Mesendoderm (in vitro differentiated cells): Measurements from ENCODE around the gene RASA2.

Experiments
- DNase-seq: peaks from one replicate; pipeline ENCODE4 v3.0.0; 2013
- H2AK5ac ChIP-seq: 2 replicates; pipeline ENCODE4 v1.6.1; 2013; ENCODE audit warnings: low read length, inconsistent platforms
- H2BK120ac ChIP-seq: 2 replicates; pipeline ENCODE4 v1.6.1; 2013; ENCODE audit warnings: low read depth, mild to moderate bottlenecking, low read length, moderate library complexity, mixed read lengths
- H2BK15ac ChIP-seq: replicated peaks from 2 replicates; pipeline ENCODE4 v1.6.1; 2013; ENCODE audit warnings: low read depth, mild to moderate bottlenecking, moderate library complexity
- H2BK5ac ChIP-seq: 2 replicates; pipeline ENCODE4 v1.6.1; 2013; ENCODE audit warnings: low read length, inconsistent platforms
- H3K18ac ChIP-seq: 2 replicates; pipeline ENCODE4 v1.6.1; 2013; ENCODE audit warnings: mild to moderate bottlenecking, low read length, mixed read lengths
- H3K23ac ChIP-seq: one replicate; pipeline ENCODE4 v1.6.1; 2013; ENCODE audit warnings: low read length
- H3K27ac ChIP-seq: 2 replicates; pipeline ENCODE4 v1.5.1; 2013; ENCODE audit warnings: low read depth, mild to moderate bottlenecking, inconsistent platforms, low read length, moderate library complexity
- H3K27me3 ChIP-seq: 2 replicates; pipeline ENCODE4 v1.6.1; 2013; ENCODE audit warnings: low read length, control low read depth, mild to moderate bottlenecking, inconsistent platforms; ENCODE audit not compliant: insufficient read depth, poor library complexity
- H3K36me3 ChIP-seq: 2 replicates; pipeline ENCODE4 v1.6.1; 2013; ENCODE audit warnings: low read length, inconsistent platforms; ENCODE audit not compliant: control insufficient read depth, insufficient read depth
- H3K4ac ChIP-seq: one replicate; pipeline ENCODE4 v1.6.1; 2013; ENCODE audit warnings: low read depth, mild to moderate bottlenecking, low read length, moderate library complexity
- H3K4me1 ChIP-seq: 2 replicates; pipeline ENCODE4 v1.6.1; 2013; ENCODE audit warnings: low read depth, low read length, inconsistent platforms; ENCODE audit not compliant: control insufficient read depth
- H3K4me2 ChIP-seq: 2 replicates; pipeline ENCODE4 v1.6.1; 2013; ENCODE audit warnings: low read length
- H3K4me3 ChIP-seq: 2 replicates; pipeline ENCODE4 v1.5.1; 2013; ENCODE audit warnings: mild to moderate bottlenecking, low read length
- H3K56ac ChIP-seq: one replicate; pipeline ENCODE4 v1.6.1; 2013; ENCODE audit warnings: low read length
- H3K79me1 ChIP-seq: 2 replicates; pipeline ENCODE4 v1.6.1; 2013; ENCODE audit warnings: low read length, inconsistent platforms
- H3K79me2 ChIP-seq: 2 replicates; pipeline ENCODE4 v1.6.1; 2013; ENCODE audit warnings: mild to moderate bottlenecking, low read length; ENCODE audit not compliant: control insufficient read depth, insufficient read depth
- H3K9ac ChIP-seq: 2 replicates; pipeline ENCODE4 v1.6.1; 2013; ENCODE audit warnings: low read length, inconsistent platforms
- H4K5ac ChIP-seq: one replicate; pipeline ENCODE4 v1.6.1; 2013; ENCODE audit warnings: low read length
- H4K8ac ChIP-seq: one replicate; pipeline ENCODE4 v1.6.1; 2013; ENCODE audit warnings: low read depth, mild to moderate bottlenecking, control low read depth, low read length, moderate library complexity
- WGBS: extraction: QIAGEN DNeasy Blood & Tissue Kit; methylation state at CpG from one replicate; pipeline ENCODE4 v1.1.7; 2013; ENCODE audit warnings: low lambda C conversion rate, missing lambda C conversion rate; ENCODE audit not compliant: insufficient coverage; ENCODE audit errors: extremely low coverage; 5-methylcytosine and 5-hydroxymethylcytosine counted together

RASA2 gene

DNA sequence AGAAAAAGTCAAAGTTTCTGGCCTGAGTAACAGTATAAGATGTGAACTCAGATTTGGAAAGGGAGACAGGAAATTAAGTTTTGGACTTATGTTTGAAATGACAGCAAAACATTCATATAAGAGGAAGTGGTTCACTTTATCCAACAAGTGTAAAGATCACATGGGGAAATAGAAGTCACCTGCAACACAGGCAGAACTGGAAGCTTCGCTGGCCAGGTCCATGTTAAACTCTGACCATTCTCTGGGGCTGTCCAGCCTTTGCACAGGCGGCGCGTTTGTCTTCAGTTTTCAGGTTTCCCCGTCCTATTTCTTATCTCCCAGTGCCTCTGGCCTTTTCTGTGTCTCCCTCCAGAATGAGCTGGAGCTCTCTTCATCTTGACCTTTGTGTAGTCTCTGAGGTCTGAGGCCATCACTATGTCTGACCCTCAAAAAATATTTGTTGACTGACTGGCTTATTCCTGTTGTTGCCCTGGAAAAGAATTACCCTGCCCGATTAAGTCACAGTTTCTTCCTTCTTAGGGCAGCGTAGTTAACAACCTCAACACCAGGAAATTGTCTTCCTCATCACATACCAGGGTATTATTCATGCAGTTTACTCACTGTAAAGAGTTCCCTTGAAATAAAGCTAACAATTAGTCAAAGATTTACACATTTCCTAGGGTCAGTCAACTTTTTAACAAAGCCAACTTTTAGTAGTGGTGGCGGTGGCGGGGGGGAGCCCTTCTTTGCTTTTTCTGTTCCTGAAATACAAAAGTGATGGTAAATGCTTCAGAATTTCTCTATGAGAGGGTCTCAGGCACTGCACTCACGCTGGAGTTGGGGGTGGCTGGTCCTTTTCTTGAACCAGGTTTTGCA lies 959 bp upstream of the RASA2 start:
- no peak overlapping the region for H3K23ac ChIP-seq
- no peak overlapping the region for H2BK15ac ChIP-seq
- peaks cover 16% of the 10 kb centered on the region for H3K79me2 ChIP-seq
- no peak overlapping the region for H3K4me3 ChIP-seq
- peak overlapping the region; percentile 78 for H3K18ac ChIP-seq
- H3K56ac ChIP-seq: peak overlapping the region; percentile 65
- H3K27me3 ChIP-seq: no peaks in the 10 kb centered on the region
- H2BK5ac ChIP-seq: no peak overlapping the region
- no peak overlapping the region for H3K4ac ChIP-seq
- no peaks in the 10 kb centered on the region for H3K36me3 ChIP-seq
- H4K5ac ChIP-seq: no peak overlapping the region
- H2BK120ac ChIP-seq: peak overlapping the region; percentile 83
- no peak overlapping the region for H2AK5ac ChIP-seq
- peak overlapping the region; percentile 58 for H3K4me2 ChIP-seq
- H3K27ac ChIP-seq: peak overlapping the region; percentile 29
- H4K8ac ChIP-seq: no peak overlapping the region
- DNase-seq: peak; percentile 42
- H3K79me1 ChIP-seq: peaks cover 3% of the 10 kb centered on the region
- no CpG with 5 or more reads among the region's 10 CpGs for WGBS
- peak overlapping the region; percentile 27 for H3K9ac ChIP-seq
- peaks cover 8% of the 10 kb centered on the region for H3K4me1 ChIP-seq

- Histone ChIP-seq H3K27me3 (no peaks in the 10 kb centered on the region), H3K4ac (no peak overlapping the region), H2BK5ac (no peak overlapping the region), H3K23ac (no peak overlapping the region), H3K79me1 (peaks cover 3% of the 10 kb centered on the region), H3K4me3 (peak overlapping the region; percentile 60), H3K36me3 (no peaks in the 10 kb centered on the region), H3K79me2 (peaks cover 16% of the 10 kb centered on the region), H3K18ac (peak overlapping the region; percentile 78), H4K8ac (no peak overlapping the region), H2AK5ac (no peak overlapping the region), H3K4me1 (peaks cover 8% of the 10 kb centered on the region), H3K56ac (peak overlapping the region; percentile 80), H4K5ac (no peak overlapping the region), H3K4me2 (peak overlapping the region; percentile 58), H3K9ac (peak overlapping the region; percentile 64), H2BK120ac (no peak overlapping the region), H2BK15ac (no peak overlapping the region), H3K27ac (peak overlapping the region; percentile 29)
- peak; percentile 87 for DNase-seq
- WGBS: no CpG with 5 or more reads among the region's 4 CpGs
Observed at GRCh38 chr3:141486496-141486745, 406 bp upstream of the RASA2 start.

DNA sequence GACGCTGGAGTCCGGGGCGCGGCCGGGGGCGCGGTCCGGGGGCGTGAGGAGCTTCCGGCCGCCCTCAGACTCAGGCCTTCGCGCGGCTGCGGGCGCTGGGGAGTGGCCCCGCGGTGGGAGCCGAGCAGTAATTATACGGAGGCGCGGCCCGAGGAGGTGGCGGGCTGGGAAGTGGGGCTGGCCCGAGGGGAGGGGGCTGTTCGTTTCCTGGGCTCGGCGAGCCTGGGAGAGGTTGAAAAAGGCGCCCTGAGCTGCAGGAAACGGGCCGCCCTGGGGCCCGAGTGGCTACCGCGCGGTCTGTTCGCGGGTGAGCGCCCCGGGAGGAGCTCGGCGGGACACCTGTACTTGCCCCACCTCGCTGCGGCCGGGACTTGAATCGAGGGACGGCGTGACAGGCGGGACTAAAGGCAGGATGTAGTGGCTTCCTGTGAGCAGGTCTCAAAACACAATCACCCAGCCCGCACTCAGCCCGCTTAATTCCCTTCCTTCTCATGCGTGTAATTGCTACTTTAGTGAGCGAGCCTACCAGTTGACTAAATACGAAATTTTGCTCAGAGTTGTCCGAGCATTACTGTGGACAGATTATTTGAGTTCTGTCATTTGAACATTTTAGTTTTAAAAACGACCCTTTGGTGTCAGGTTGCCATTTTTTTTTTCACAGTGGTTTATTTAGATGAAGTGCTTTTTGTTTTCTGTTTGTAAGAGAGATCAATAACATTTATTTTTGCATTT lies 860 bp downstream of the RASA2 start:
- H3K18ac ChIP-seq: peak overlapping the region; percentile 64
- peaks cover 16% of the 10 kb centered on the region for H3K79me2 ChIP-seq
- peak overlapping the region; percentile 96 for H3K56ac ChIP-seq
- H3K4me2 ChIP-seq: peak overlapping the region; percentile 53
- peak overlapping the region; percentile 94 for H3K9ac ChIP-seq
- no peak overlapping the region for H2BK120ac ChIP-seq
- no peak overlapping the region for H3K23ac ChIP-seq
- H2BK15ac ChIP-seq: no peak overlapping the region
- H3K4ac ChIP-seq: peak overlapping the region; percentile 85
- H3K4me3 ChIP-seq: peak overlapping the region; percentile 87
- H2AK5ac ChIP-seq: no peak overlapping the region
- no CpG with 5 or more reads among the region's 55 CpGs for WGBS
- no peaks in the 10 kb centered on the region for H3K27me3 ChIP-seq
- peak overlapping the region; percentile 94 for H3K27ac ChIP-seq
- H3K36me3 ChIP-seq: no peaks in the 10 kb centered on the region
- peaks cover 3% of the 10 kb centered on the region for H3K79me1 ChIP-seq
- H4K5ac ChIP-seq: no peak overlapping the region
- peaks cover 8% of the 10 kb centered on the region for H3K4me1 ChIP-seq
- peak; percentile 86 for DNase-seq
- H4K8ac ChIP-seq: no peak overlapping the region
- H2BK5ac ChIP-seq: peak overlapping the region; percentile 42

DNA sequence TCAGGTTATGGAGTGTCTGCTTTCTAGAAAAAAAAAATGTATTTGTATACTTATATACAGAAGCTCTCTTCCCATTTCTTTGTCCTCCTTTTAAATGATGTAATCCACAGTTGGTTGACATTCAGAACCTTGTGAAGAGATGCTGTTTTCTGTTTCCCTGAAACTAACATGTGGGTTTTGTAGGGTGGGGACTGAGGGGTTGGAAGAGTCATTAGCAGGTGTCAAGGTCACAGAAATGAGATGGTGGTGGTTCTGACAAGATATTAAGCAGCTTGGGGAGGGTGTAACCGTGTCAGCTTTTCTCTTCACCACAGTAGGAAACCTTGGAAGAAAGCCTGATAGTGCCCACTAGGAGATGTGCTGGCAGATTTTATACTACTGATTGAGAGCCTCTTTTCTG lies 2.4 kb downstream of the RASA2 start:
- no peaks in the 10 kb centered on the region for H3K27me3 ChIP-seq
- no peak overlapping the region for H2BK15ac ChIP-seq
- no peak overlapping the region for H3K4me2 ChIP-seq
- no peak overlapping the region for H2AK5ac ChIP-seq
- no peak overlapping the region for H3K27ac ChIP-seq
- peaks cover 8% of the 10 kb centered on the region for H3K4me1 ChIP-seq
- H3K36me3 ChIP-seq: no peaks in the 10 kb centered on the region
- no peak overlapping the region for H4K5ac ChIP-seq
- H3K18ac ChIP-seq: no peak overlapping the region
- peak; percentile 10 for DNase-seq
- H3K4ac ChIP-seq: no peak overlapping the region
- peaks cover 22% of the 10 kb centered on the region for H3K79me2 ChIP-seq
- H3K56ac ChIP-seq: no peak overlapping the region
- no peak overlapping the region for H2BK5ac ChIP-seq
- H2BK120ac ChIP-seq: no peak overlapping the region
- H3K23ac ChIP-seq: no peak overlapping the region
- peaks cover 5% of the 10 kb centered on the region for H3K79me1 ChIP-seq
- H4K8ac ChIP-seq: no peak overlapping the region
- no peak overlapping the region for H3K9ac ChIP-seq
- no peak overlapping the region for H3K4me3 ChIP-seq
- no CpG with 5 or more reads among the region's 1 CpG for WGBS

GRCh38 chr3:141491081-141491480 lies 4.3 kb downstream of the RASA2 start:
- no CpG with 5 or more reads among the region's 3 CpGs for WGBS
- Histone ChIP-seq H4K8ac (no peak overlapping the region), H3K36me3 (no peaks in the 10 kb centered on the region), H3K79me1 (peaks cover 5% of the 10 kb centered on the region), H2AK5ac (no peak overlapping the region), H2BK120ac (no peak overlapping the region), H3K27me3 (no peaks in the 10 kb centered on the region), H3K4ac (no peak overlapping the region), H2BK15ac (no peak overlapping the region), H3K23ac (no peak overlapping the region), H3K9ac (no peak overlapping the region), H3K4me2 (no peak overlapping the region), H3K79me2 (peaks cover 22% of the 10 kb centered on the region), H3K18ac (no peak overlapping the region), H3K4me3 (no peak overlapping the region), H3K56ac (no peak overlapping the region), H3K27ac (no peak overlapping the region), H3K4me1 (peaks cover 8% of the 10 kb centered on the region), H4K5ac (no peak overlapping the region), H2BK5ac (no peak overlapping the region)
- no peak for DNase-seq
